Measurements from ENCODE around the gene ZNF235.
"Not testable (repeated sequence)": the region's sequence is repeated elsewhere in the genome, so short reads cannot be mapped to it uniquely, and the experiment has no call there.

ZNF235 gene

GRCh38 chr19:44255705-44256411 is 49.0 kb downstream of the ZNF235 start:
- no peak for DNase-seq (ENCODE audit: low spot score)

GRCh38 chr19:44254496-44254895 is 50.3 kb downstream of the ZNF235 start:
- no peak for DNase-seq (ENCODE audit: low spot score)

- DNase-seq (ENCODE audit: low spot score) = not testable (repeated sequence)
These were observed 51.4 kb downstream of the ZNF235 start for GRCh38 chr19:44253392-44253791.

GRCh38 chr19:44252332-44252731 is 52.5 kb downstream of the ZNF235 start:
- not testable (repeated sequence) for DNase-seq (ENCODE audit: low spot score)

GRCh38 chr19:44236384-44236783 is 68.4 kb downstream of the ZNF235 start:
- no peak for DNase-seq (ENCODE audit: low spot score)

All from Ammon's horn (tissue), 1 donor.